Neuronal stem cell (in vitro differentiated cells): ENCODE measurements around the gene GGPS1.
"Not testable (repeated sequence)": the region's sequence is repeated elsewhere in the genome, so short reads cannot be mapped to it uniquely, and the experiment has no call there.

Experiments
- DNase-seq: peaks from one replicate; pipeline ENCODE4 v3.0.0-alpha.2; 2013; ENCODE audit warnings: low spot score
- H2AFZ ChIP-seq: one replicate; pipeline ENCODE4 v1.6.1; 2013; ENCODE audit warnings: mild to moderate bottlenecking, low read length, inconsistent platforms
- H2AK5ac ChIP-seq: 2 replicates; pipeline ENCODE4 v1.6.1; 2013; ENCODE audit warnings: low read depth, mild to moderate bottlenecking, inconsistent platforms, low read length, moderate library complexity, mixed read lengths
- H2BK120ac ChIP-seq: 2 replicates; pipeline ENCODE4 v1.6.1; 2013; ENCODE audit warnings: low read depth, mild to moderate bottlenecking, inconsistent platforms, low read length, moderate library complexity, mixed read lengths
- H2BK12ac ChIP-seq: one replicate; pipeline ENCODE4 v1.6.1; 2013; ENCODE audit warnings: low read length, inconsistent platforms
- H2BK15ac ChIP-seq: 2 replicates; pipeline ENCODE4 v1.6.1; 2013; ENCODE audit warnings: mild to moderate bottlenecking, low read length, inconsistent platforms, mixed read lengths
- H2BK5ac ChIP-seq: one replicate; pipeline ENCODE4 v1.6.1; 2013; ENCODE audit warnings: inconsistent platforms, mild to moderate bottlenecking, low read length, moderate library complexity
- H3K14ac ChIP-seq: one replicate; pipeline ENCODE4 v1.6.1; 2013; ENCODE audit warnings: low read length, inconsistent platforms
- H3K18ac ChIP-seq: 2 replicates; pipeline ENCODE4 v1.6.1; 2013; ENCODE audit warnings: low read length, inconsistent platforms
- H3K23ac ChIP-seq: 2 replicates; pipeline ENCODE4 v1.6.1; 2013; ENCODE audit warnings: low read depth, mild to moderate bottlenecking, mixed read lengths, low read length, inconsistent platforms; ENCODE audit not compliant: poor library complexity
- H3K27ac ChIP-seq: replicated peaks from 3 replicates; pipeline ENCODE4 v1.5.1; 2013; ENCODE audit warnings: low read length, inconsistent platforms
- H3K27me3 ChIP-seq, 3 experiments: 2 replicates each; pipeline ENCODE4 v1.6.1; 2013; ENCODE audit warnings: low read length in 3 of 3, mild to moderate bottlenecking in 2 of 3, inconsistent platforms in 1 of 3, low read depth in 1 of 3, mixed read lengths in 1 of 3, moderate library complexity in 1 of 3; ENCODE audit not compliant: control insufficient read depth in 3 of 3, insufficient read depth in 3 of 3
- H3K36me3 ChIP-seq, 2 donors: replicated peaks in 1 of 2; 2 replicates each; pipeline ENCODE4 v1.6.1; 2013; ENCODE audit warnings: low read length in 2 of 2; ENCODE audit not compliant: control insufficient read depth in 2 of 2, insufficient read depth in 2 of 2
- H3K4ac ChIP-seq: 2 replicates; pipeline ENCODE4 v1.6.1; 2013; ENCODE audit warnings: inconsistent platforms, mild to moderate bottlenecking, low read length, moderate library complexity
- H3K4me1 ChIP-seq, 2 donors: 1 replicate in 1 of 2; 2 replicates in 1 of 2; pipeline ENCODE4 v1.6.1; 2013; ENCODE audit warnings: low read length in 2 of 2, low read depth in 1 of 2; ENCODE audit not compliant: control insufficient read depth in 2 of 2, insufficient read depth in 1 of 2
- H3K4me2 ChIP-seq: one replicate; pipeline ENCODE4 v1.6.1; 2013; ENCODE audit warnings: mild to moderate bottlenecking, low read length, inconsistent platforms; ENCODE audit not compliant: insufficient read depth, poor library complexity, severe bottlenecking
- H3K4me3 ChIP-seq, 2 donors: 2 replicates each; pipeline ENCODE4 v1.5.1; 2013; ENCODE audit warnings: low read length in 2 of 2, mild to moderate bottlenecking in 2 of 2, inconsistent platforms in 1 of 2, moderate library complexity in 1 of 2
- H3K79me1 ChIP-seq: one replicate; pipeline ENCODE4 v1.6.1; 2013; ENCODE audit warnings: low read depth, mild to moderate bottlenecking, inconsistent platforms, low read length, moderate library complexity
- H3K9ac ChIP-seq: one replicate; pipeline ENCODE4 v1.6.1; 2013; ENCODE audit warnings: mild to moderate bottlenecking, low read depth, low read length, inconsistent platforms; ENCODE audit not compliant: poor library complexity
- H3K9me3 ChIP-seq, 2 donors: replicated peaks in 1 of 2; 2 replicates each; pipeline versions ENCODE3 to v1.6.1; 2013; ENCODE audit warnings: low read length in 2 of 2, mild to moderate bottlenecking in 2 of 2, inconsistent platforms in 1 of 2, low read depth in 1 of 2, mixed read lengths in 1 of 2, moderate library complexity in 1 of 2; ENCODE audit not compliant: control insufficient read depth in 2 of 2, insufficient read depth in 1 of 2
- H4K8ac ChIP-seq: one replicate; pipeline ENCODE4 v1.6.1; 2013; ENCODE audit warnings: low read depth, mild to moderate bottlenecking, inconsistent platforms, low read length, moderate library complexity
- H4K91ac ChIP-seq: one replicate; pipeline ENCODE4 v1.6.1; 2013; ENCODE audit warnings: low read length, low read depth, mild to moderate bottlenecking, inconsistent platforms; ENCODE audit not compliant: poor library complexity
- WGBS, 2 donors: extraction: QIAGEN DNeasy Blood & Tissue Kit; methylation state at CpG; one replicate each; pipeline ENCODE4 v1.1.7; 2013; ENCODE audit warnings: missing lambda C conversion rate in 2 of 2, mixed read lengths in 1 of 2; ENCODE audit not compliant: insufficient read length in 2 of 2, insufficient replicate concordance in 1 of 2; ENCODE audit errors: extremely low coverage in 2 of 2; 5-methylcytosine and 5-hydroxymethylcytosine counted together

Gene GGPS1

GRCh38 chr1:235369802-235370201, 41.4 kb downstream of the GGPS1 start:
- no CpG with 5 or more reads among the region's 5 CpGs for WGBS, 2 donors
- Histone ChIP-seq H4K91ac (no peak overlapping the region), H2BK5ac (no peak overlapping the region), H3K18ac (no peak overlapping the region), H3K4me3 (no peak overlapping the region), H3K23ac (no peak overlapping the region), H3K27ac (no peak overlapping the region), H2BK15ac (no peak overlapping the region), H3K9ac (no peak overlapping the region), H3K79me1 (peaks cover 4% of the 10 kb centered on the region), H4K8ac (no peak overlapping the region), H2AK5ac (no peak overlapping the region), H3K27me3 (no peaks in the 10 kb centered on the region), H3K4ac (no peak overlapping the region), H3K9me3 (no peaks in the 10 kb centered on the region), H2AFZ (no peak overlapping the region), H3K4me2 (no peak overlapping the region), H2BK120ac (no peak overlapping the region), H2BK12ac (no peak overlapping the region), H3K36me3 (peaks cover 2 to 15% of the 10 kb centered on the region in 2 donors), H3K14ac (no peak overlapping the region), H3K4me1 (no peaks in the 10 kb centered on the region)
- no peak for DNase-seq

GRCh38 chr1:235375919-235376605, 47.7 kb downstream of the GGPS1 start:
- no peak overlapping the region for H4K8ac ChIP-seq
- no peak overlapping the region for H3K4me2 ChIP-seq
- no peak overlapping the region for H3K27ac ChIP-seq
- H3K36me3 ChIP-seq: peaks cover 2 to 41% of the 10 kb centered on the region in 2 donors
- no peak overlapping the region for H4K91ac ChIP-seq
- H3K4me1 ChIP-seq: no peaks in the 10 kb centered on the region
- H2BK5ac ChIP-seq: no peak overlapping the region
- no peak overlapping the region for H3K4me3 ChIP-seq
- no peak overlapping the region for H2AFZ ChIP-seq
- peaks cover 3% of the 10 kb centered on the region for H3K79me1 ChIP-seq
- H3K23ac ChIP-seq: no peak overlapping the region
- no CpG with 5 or more reads among the region's 6 CpGs for WGBS, 2 donors
- no peaks in the 10 kb centered on the region for H3K27me3 ChIP-seq
- no peak overlapping the region for H3K18ac ChIP-seq
- H2AK5ac ChIP-seq: no peak overlapping the region
- no peak overlapping the region for H2BK120ac ChIP-seq
- H2BK12ac ChIP-seq: no peak overlapping the region
- no peaks in the 10 kb centered on the region for H3K9me3 ChIP-seq
- H2BK15ac ChIP-seq: no peak overlapping the region
- no peak overlapping the region for H3K9ac ChIP-seq
- DNase-seq: no peak
- H3K14ac ChIP-seq: no peak overlapping the region
- no peak overlapping the region for H3K4ac ChIP-seq

GRCh38 chr1:235378134-235378735, 49.9 kb downstream of the GGPS1 start:
- H3K23ac ChIP-seq, H2BK15ac ChIP-seq, H2AFZ ChIP-seq, H3K4me1 ChIP-seq, DNase-seq, H3K4me2 ChIP-seq, H3K79me1 ChIP-seq, H3K18ac ChIP-seq, H2BK120ac ChIP-seq, H2AK5ac ChIP-seq, H3K27ac ChIP-seq, H3K14ac ChIP-seq, H3K9ac ChIP-seq, H3K4ac ChIP-seq, H4K91ac ChIP-seq, H3K9me3 ChIP-seq, H2BK5ac ChIP-seq, H3K4me3 ChIP-seq, H4K8ac ChIP-seq, H3K27me3 ChIP-seq, H2BK12ac ChIP-seq: not testable (repeated sequence)
- no CpG with 5 or more reads among the region's 11 CpGs for WGBS, 2 donors
- H3K36me3 ChIP-seq: peaks cover 6 to 41% of the 10 kb centered on the region in 2 donors

- H4K91ac ChIP-seq, H2BK12ac ChIP-seq, H3K79me1 ChIP-seq, H3K4me1 ChIP-seq, H2BK5ac ChIP-seq, H2AFZ ChIP-seq, DNase-seq, H2BK15ac ChIP-seq, H3K23ac ChIP-seq, H3K9me3 ChIP-seq, H3K14ac ChIP-seq, H3K4me3 ChIP-seq, H4K8ac ChIP-seq, H2BK120ac ChIP-seq, H3K27me3 ChIP-seq, H3K27ac ChIP-seq, H2AK5ac ChIP-seq, H3K4me2 ChIP-seq, H3K9ac ChIP-seq, H3K4ac ChIP-seq, H3K18ac ChIP-seq: not testable (repeated sequence)
- peaks cover 6 to 30% of the 10 kb centered on the region in 2 donors for H3K36me3 ChIP-seq
- no CpG with 5 or more reads among the region's 3 CpGs for WGBS, 2 donors
Observed at GRCh38 chr1:235381955-235382739, 53.8 kb downstream of the GGPS1 start.
